HG02885 (cell line): ENCODE measurements around the gene CHST8.
"Not testable (repeated sequence)": the region's sequence is repeated elsewhere in the genome, so short reads cannot be mapped to it uniquely, and the experiment has no call there.

ENCODE experiments used
- ATAC-seq: cut with Tn5 transposase; IDR thresholded peaks from one replicate; pipeline ENCODE4 v1.9.1; 2021; ENCODE audit warnings: mild to moderate bottlenecking; ENCODE audit not compliant: unreplicated experiment, poor library complexity

The CHST8 gene, protein sequence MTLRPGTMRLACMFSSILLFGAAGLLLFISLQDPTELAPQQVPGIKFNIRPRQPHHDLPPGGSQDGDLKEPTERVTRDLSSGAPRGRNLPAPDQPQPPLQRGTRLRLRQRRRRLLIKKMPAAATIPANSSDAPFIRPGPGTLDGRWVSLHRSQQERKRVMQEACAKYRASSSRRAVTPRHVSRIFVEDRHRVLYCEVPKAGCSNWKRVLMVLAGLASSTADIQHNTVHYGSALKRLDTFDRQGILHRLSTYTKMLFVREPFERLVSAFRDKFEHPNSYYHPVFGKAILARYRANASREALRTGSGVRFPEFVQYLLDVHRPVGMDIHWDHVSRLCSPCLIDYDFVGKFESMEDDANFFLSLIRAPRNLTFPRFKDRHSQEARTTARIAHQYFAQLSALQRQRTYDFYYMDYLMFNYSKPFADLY

DNA sequence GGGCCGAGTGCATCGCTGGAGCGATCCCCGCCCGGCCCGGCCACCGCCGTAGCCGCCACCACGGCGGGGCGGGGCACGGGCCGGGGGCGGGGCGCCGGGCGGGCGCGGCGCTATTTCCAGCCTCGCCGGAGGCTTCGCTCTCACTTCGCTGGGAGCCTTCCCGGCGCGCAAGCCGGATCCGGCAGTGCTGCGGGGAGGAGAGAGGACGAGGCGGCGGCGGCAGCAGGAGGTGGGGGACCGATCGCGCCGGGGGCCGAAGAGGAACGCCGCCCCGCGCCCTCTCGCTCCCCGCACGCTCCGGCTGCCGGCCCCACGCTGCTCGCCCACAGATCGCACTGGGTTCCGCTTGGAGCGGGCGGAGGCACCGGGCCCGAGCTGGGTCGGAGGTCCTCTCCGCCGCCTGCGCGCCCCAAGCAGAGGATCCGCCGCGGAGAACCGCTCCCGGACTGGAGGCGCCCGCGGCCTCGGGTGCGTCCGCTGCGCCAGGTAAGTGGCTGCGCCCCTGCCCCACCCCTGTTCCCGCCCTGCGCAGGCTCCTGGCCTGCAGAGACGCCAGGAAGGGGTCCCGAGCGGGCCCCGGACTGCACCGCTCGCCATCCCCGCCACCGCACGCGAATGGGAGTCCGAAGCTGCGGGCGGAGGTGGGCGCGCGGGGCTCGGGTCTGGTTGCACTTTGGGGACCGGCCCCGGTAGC lies at the start of gene CHST8:
Gene CHST8 (plus strand): TSS at position 143 of the 694 bp plus-strand sequence. CDS start 67,309 bp downstream, outside the sequence.
- no peak for ATAC-seq

DNA sequence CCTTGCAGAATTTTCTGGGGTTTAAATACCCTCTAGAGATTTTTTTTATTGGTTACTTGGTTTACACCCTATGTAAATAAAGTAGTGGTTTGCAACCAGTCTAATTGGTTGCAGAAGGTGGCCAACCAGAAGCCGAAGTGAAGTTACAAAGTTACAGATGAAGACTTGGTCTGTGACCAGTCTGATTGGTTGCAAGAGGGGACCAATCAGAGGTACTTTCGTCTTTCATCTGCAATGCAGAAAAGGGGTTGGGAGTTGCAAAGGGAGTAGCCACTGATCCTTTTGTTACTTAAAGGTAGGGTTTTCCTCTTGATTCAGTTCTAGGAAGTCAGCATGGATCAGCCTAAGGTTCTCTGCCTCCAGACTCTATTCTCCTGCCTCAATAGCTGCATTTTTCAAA lies 48.8 kb upstream of the CHST8 start:
- no peak for ATAC-seq

DNA sequence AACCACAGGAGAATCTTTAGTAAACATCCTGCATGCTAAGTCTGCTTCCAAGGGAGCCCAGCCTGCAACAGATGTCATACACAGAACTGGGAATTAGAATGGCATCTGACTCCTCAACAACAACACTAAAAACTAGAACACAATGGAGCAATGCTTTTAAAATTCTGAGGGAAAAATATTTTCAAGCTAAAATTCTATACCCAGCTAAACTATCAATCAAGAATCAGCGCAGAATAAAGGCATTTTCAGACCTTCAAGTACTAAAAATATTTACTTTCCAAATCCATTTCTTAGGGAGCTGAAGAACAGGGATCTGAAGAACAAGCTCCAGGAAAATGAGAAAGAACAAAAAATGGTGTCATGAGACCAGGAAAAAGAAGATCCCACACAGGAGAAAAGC lies 46.9 kb upstream of the CHST8 start:
- no peak for ATAC-seq

DNA sequence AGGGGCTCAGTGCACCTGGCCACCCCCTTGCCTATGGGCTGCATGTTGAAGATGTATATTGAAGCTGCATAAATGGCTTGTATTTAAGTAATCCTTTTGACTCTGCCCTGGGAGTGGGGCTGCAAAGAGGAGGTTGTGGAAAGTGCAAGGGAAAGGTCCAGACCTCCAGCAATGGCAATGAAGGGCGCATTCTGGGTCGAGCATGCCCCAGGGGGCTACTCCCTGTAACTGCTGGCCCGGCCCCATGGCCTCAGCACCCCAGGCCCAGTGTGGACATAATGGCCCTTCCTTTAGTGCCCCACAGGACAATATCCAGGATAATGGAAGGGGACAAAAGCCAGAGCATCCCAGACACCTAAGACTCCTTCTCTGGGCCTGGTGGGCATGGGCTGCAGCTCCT lies 43.1 kb upstream of the CHST8 start:
- no peak for ATAC-seq

DNA sequence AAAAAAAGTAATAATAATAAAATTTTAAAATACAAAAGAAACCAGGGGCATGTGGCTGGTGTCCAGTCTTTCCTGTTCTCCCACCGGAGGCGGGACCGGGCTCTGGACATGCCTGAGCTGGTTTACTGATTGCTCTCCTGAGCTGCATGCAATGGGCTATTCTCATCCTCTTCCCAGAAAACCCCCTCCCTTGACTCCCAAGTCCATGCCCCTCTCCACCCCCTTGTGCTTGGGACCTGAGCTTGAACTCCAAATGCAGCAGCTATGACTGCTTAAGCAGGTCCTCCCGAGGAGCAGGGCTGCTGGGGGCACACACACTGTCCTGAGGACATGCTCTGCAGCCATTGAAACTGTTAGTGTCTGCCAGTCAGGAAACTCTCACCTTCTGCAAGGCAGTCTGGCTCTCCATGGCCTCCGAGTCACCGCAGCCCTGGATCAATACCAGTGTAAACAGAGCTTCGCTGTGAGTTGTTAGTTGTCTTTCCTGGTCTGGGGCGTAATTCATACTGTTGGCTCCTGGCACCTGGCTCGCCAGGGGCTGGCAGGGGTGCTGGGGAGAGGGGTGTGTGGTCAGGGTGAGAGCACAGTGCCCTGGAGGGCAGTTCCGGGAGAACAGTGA lies 41.6 kb upstream of the CHST8 start:
- ATAC-seq = no peak

DNA sequence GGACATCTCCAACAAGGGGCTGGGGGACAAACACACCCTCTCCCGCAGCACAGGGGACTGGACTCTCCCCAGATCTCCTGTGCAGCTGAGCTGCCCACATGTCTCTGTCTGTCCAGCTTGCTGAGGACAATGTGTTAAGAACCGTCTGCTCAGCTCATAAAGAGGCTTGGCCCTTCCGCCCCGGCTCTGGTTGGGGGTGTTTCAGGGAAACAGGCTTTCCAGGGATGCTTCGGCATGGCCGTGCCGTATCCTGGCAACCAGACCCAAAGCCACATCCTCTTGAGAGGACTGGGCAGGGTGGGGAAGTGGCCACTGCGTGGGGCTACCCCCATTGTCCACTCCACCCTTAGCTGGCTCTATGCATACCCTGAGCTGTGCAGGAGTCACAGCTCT lies 41.1 kb upstream of the CHST8 start:
- ATAC-seq = no peak

DNA sequence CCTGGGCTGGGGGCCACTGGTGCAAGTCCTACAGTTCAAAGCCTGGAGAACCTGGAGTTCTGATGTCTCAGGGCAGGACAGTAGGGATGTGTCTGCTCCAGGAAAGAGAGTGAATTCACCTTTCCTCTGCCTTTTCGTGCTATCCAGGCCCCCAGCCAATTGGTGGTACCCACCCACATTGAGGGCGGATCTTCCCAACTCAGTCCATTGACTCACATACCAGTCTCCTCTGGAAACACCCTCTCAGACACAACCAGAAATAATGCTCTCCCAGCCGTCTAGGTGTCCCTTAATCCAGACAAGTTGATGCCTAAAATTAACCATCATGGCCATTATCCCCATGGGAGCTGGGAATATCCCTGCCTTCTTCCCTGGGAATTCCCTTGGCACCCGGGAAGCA lies 38.8 kb upstream of the CHST8 start:
- ATAC-seq = no peak

DNA sequence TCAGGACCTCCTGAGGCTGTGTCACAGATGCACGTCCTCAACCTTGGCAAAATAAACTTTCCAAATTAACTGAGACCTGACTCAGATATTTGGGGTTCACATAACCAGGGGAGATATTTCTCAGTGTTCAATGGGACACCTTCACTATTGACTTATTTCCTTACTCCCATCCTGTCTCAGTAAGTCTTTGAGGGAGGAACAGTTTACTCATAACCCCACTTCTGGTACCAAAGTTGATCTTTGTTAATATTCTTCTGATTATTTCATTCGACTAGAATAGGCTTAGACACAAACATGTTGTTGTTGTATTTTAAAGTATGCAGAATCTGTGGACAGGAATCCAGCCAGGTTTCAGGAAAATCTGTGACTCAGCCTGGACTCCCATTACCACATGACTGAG lies 34.6 kb upstream of the CHST8 start:
- ATAC-seq = no peak

DNA sequence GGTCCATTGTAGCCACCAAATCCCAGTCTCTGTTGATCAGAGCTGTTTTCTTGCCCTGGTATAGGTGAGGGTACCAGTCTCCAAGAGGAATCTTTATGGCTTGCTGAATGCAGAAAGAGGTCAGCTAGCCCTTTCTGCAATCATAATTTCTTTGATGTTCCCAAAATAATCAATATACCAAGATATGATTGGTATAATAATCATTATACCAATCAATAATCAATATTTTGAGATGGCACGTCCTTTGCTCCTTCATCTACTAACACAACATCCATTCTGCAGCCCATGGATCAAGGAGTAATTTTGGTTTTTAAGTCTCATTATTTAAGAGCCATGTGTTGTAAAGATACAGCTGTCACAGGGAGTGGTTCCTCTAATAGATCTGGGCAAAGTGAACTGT lies 31.5 kb upstream of the CHST8 start:
- no peak for ATAC-seq

DNA sequence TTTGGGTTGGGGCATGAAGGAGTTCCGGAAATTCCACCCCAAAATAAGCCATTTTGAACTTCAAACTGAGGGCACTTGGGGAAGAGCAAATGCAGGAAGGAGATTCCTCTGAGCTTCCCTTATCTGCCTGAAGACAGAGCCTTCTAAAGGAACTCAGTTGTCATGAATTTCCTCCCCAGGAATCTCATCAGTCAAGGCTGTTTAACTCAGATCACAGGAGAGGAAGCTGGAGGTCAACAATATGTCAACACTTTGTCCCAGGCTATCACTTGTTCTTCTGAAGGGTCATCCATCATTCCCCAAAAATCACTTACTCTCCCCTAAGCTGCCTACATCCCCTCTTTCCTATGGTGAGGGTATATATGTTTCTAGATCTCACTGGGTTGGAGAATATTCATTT lies 26.0 kb upstream of the CHST8 start:
- no peak for ATAC-seq

DNA sequence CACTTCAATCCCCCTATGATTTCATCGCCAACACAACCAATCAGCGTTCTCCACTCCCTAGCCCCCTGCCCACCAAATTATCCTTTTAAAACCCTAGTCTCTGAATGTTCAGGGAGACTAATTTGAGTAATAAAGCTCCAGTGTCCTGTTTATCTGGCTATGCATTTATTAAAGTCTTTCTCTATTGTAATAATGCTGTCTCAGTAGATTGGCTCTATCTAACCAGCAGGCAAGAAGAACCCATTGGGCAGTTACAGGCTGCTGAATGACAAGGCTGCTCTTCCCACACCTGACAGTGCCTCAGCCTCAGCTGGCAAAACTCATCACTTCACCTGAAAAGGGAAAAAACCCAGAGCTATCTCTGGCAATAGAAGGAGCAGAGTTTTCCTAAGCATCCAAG lies 20.2 kb upstream of the CHST8 start:
- no peak for ATAC-seq

DNA sequence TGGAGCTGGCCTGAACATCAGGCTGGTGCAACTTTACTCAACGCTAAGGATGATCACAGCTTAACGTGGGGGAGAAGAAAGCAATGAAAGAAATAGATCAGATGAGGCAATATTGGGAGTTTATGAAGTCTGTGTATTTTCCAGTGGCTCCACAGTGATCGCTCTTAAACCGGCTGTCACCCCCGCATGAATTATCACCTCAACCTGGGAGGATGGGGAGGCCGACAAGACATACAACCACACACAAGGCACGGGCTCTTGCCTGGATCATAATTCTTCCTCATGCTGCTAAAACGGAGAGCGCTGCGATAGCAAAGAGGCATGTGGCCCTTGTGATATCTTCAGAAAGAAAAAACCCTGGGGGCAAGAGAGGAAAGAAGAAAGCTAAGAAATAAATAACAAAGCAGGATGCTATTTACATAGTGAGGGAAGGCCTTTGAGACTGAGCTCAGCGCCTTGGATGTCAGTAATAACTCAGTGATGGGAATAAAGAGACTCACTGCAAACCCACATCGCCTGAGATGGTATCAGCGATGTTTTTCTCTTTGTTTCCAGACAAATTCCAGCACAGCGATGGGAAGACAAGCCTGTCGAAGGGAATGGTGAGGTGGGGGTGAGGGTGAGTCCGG lies 19.1 kb upstream of the CHST8 start:
- ATAC-seq = no peak

DNA sequence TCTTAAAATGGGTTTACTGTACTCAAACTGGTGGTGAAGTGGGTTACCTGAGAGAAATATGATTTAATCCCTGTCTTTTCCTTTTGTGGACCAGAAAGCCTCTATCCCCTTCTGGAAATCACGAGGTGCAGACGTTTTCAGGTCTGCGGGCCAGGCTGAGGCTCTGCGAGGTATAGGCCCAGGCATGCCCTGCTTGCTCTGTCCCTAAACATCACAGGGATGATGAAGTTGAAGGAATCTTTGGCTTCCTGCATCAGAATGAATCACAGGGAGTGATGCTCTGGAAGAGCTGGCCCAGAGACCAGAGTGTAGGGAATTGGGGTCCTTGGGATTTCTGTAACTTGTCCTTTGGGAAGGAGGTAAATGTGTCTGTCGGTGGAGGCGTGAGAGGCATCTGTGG lies 18.4 kb upstream of the CHST8 start:
- no peak for ATAC-seq

DNA sequence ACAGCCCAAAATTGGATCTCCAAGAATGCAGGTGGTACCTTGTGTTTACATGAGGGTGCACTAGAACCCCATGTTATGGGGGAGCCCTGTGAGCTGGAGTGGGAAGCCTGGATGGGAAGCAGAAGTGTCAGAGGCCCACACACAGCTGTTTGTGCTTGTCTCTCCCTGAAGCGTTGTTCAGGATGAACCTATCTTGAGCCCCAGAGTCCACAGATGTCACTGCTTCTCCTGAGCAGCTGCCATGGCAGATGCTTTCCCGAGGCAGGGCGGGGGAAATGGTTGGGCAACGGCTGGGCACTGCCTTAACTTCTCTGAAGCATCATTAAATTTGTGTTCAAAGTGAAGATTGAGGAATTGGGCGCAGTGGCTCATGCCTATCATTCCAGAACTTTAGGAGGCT lies 17.1 kb upstream of the CHST8 start:
- no peak for ATAC-seq

DNA sequence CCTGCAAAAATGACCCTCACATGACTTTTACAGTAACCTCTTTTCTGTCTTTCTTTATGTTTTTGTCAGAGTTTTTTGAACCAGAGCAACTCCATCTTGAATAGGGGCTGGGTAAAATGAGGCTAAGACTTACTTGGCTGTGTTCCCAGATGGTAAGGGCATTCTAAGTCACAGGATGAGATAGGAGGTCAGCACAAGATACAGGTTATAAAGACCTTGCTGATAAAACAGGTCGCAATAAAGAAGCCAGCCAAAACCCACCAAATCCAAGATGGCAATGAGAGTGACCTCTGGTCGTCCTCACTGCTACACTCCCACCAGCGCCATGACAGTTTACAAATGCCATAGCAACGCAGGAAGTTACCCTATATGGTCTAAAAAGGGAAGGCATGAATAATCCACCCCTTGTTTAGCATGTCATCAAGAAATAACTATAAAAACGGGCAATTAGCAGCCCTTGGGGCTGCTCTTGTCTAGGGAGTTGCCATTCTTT lies 15.9 kb upstream of the CHST8 start:
- not testable (repeated sequence) for ATAC-seq

DNA sequence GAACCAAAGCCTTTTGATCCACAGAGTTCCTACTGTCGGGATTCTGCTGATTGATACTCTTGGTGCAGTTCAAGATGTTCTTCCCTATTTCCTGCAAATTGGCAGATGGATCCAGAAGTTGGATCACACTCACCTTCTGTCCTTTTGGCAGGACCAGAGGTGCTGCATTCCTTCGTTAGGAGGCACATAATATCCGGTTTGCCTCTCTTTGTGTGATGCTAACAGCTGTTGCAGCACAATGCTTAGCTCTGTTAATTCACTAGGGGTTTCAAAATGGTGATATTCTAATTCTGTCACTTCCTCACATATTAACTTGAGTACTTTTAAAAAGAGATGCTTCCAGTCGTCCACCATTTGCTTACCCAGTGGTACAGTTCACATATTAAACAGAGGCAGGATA lies 15.2 kb upstream of the CHST8 start:
- ATAC-seq = no peak

DNA sequence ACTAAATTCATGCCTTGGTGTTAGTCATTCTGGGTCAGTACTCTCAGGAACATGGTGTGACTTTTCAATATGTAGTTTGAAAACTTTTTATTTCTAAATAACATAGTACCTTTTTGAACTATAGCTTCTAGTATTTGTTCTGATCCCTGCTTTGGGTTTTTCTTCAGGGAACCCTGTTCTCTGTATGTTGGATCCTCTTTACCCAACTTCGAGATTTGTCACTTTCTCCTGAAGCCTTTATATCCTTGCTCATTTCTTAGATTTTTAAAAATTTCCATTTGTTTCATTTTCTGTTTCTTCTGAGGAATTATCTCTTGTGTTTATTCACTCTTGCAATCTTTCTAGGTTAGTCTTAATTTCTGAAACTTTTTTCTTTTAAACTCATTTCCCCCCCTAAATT lies 12.4 kb upstream of the CHST8 start:
- ATAC-seq = no peak

DNA sequence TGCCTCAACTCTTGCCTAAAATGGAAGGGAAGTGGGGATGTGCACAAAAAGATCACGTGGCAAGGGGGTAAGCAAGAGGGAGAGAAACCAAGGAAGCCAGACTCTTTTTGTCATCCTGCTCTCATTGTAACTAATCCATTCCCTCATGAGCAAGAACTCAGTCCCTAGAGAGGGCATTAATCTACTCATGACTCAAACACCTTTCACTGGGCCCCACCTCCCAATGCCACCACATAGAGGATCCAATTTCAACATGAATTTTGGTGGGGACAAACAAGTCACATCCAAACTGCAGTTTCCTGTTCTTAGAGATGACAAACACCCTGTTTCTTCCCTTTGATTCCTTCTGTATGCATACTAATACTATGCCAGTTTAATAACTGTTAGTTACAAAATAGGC lies 11.2 kb upstream of the CHST8 start:
- no peak for ATAC-seq

DNA sequence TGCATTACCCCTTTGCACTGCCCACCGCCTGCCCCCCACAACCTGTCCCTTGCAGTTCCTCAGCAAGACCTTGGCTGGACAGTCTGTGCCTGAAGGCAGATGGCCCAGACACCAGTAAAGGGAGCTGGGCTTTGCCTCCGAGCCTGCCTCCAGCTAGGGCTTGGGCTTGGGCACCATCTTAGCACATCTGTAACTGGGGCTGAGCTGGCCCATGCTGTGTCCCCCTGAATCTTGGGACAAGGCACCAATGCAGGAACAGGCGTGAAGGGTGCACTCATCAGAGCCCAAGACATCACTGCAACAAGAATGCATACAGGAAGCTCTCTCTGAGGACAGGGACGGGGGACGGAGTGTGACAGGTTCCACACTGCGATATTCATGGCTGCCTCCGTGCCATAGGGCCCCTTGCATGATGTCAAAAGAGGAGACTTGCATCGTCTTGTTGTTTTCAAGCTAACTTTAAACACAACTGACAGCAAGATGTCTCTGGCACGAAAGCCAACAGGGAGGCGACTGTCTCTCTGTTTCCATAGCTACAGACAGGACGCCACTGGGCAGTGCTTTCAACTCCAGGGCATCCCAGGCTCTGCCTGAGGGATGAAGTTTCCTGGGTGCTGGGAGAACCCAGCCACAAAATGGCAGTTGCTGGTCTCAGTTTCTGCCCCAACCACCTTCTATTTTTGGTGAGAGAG lies 8.7 kb upstream of the CHST8 start:
- ATAC-seq = no peak

DNA sequence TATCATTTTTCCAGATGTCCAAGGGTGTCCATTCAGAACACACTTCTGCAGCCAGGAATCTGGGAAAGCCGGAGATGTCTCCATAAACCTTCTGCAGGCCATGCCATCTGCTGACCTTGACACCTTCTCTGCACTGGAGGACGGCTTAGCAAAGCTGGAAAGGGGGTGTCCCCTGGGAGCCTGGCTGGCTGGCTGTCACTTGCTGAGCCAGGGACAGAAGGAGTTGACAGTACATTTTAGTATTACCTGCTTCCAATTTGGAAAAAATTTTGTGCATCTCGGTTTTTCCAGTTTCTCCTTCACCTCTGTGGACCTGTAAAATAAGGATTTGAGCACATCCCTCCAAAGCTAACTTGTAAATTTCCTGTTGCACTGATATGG lies 8.1 kb upstream of the CHST8 start:
- ATAC-seq = no peak
